Measurements from ENCODE around the gene KRT8.

KRT8 gene

DNA sequence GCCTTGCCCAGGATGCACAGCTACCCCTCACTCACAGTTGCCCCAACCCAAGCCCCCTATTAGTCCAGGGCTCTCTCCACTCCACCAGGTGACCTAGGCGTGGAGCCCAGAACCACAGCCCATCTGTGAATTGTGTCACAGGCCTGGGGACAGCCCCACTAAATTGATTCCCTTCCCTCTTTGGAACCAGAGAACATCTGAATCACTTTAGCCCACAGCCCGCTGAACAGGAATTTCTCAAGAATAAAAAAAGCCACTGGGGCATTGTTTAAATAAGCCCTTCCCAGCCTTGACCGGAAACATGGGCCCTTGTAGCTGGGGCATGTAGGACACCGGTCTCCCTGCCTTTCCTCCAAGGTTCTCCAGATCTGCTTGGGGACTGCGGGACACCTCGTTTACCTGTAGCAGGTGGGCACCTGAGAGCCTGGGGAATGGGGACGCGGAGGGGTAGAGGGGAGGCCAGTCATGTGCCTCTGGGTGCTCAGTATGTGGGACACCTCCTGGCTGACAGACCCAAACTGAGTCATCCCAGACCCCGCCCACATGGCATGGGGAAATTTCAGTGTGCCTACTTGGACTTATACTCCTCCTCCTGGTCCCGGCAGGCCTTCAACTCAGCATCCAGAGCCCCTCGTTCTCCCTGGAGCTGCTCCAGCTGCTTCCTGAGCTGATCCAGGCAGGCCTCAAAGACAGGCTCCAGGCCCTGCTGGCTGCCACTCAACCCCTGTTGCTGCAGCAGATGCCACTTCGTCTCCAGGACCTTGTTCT lies 57.4 kb downstream of the KRT8 start:
- DNase-seq (ENCODE audit: low read depth in 2 of 2) = no peak

Data from stimulated activated CD4-positive, alpha-beta T cell treated with anti-CD3 and anti-CD28 coated beads, Interleukin-15, amount 100 ng/mL, for 48 hours (primary cell).